ENCODE data around the gene PGAM5.
"Not testable (repeated sequence)": the region's sequence is repeated elsewhere in the genome, so short reads cannot be mapped to it uniquely, and the experiment has no call there.

The PGAM5 gene

DNA sequence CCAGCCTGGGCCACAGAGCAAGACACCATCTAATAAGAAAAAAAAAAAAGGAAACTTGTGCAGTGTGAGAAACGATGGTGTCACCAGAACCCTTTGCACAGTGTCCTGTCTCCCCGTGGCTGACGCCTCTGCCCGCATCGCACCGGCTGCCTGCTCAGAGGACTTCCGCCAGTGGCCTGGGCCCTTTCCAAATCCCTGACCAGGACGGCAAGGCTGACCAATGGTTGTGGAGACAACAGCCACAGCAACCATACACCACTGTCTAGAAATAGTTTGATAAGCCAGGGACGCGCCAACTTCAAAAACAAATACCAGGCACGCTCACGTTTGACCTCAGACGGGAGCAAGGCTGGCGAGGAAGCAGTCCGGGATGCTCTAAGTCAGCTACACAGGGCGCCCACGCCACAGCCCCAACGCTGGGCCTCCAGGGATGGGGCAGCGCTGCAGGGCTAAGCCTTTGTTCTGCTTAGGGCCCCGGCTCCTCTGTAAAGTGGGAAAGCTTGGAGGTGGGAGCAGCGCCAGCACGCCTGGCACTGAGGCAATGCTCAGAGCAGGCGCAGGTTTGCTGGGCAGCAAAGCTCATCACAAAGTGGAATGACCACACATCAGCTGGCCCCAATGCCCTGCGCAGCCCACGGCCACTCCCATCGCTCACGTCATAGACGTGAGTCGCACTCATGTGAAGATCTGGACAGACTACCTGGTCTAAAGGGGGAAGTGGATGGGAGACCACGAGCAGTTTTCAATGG lies 12.5 kb downstream of the PGAM5 start:
- DNase-seq = no peak

- no peak for DNase-seq
Measured at GRCh38 chr12:132723764-132724140, 13.1 kb downstream of the PGAM5 start.

DNA sequence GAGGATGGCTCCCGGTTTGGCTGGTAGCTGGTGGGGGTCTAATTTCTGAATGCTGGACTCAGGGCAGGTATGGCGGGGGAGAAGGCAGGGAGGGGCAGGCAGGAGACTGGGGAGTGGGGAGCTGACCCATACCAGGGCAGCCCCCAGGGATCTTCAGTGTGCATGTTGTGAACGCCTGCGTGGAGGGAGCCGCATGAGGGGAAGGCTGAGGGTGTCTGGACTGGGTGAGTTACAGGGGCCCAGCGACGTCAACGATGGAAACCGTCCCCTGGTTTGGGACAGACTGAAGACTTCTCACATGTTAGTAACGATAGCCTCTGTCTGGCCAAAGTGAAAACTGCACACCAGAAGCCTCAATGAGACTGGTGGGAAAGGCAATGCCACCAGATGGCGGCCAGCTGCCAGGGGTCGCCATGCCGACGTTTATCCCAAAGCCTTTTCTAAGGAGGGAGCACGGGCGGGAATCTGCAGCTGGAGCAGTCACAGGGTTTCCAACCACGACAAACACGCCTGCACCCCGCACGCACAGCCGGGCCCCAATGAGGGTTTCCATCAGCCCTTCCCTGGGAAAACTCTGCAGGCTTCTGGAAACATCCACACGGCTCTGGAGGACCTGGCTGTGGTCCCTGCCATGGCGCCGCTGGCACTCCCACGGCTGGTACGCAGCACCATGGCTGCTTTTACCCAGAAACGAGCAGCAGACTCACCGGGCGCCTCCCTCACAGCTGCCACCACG lies 14.0 kb downstream of the PGAM5 start:
- no peak for DNase-seq

- DNase-seq = no peak
Measured at GRCh38 chr12:132726386-132726785, 15.7 kb downstream of the PGAM5 start.

GRCh38 chr12:132727091-132727794 lies 16.6 kb downstream of the PGAM5 start:
- no peak for DNase-seq

- DNase-seq = no peak
Measured at GRCh38 chr12:132728502-132728901, 17.9 kb downstream of the PGAM5 start.

DNA sequence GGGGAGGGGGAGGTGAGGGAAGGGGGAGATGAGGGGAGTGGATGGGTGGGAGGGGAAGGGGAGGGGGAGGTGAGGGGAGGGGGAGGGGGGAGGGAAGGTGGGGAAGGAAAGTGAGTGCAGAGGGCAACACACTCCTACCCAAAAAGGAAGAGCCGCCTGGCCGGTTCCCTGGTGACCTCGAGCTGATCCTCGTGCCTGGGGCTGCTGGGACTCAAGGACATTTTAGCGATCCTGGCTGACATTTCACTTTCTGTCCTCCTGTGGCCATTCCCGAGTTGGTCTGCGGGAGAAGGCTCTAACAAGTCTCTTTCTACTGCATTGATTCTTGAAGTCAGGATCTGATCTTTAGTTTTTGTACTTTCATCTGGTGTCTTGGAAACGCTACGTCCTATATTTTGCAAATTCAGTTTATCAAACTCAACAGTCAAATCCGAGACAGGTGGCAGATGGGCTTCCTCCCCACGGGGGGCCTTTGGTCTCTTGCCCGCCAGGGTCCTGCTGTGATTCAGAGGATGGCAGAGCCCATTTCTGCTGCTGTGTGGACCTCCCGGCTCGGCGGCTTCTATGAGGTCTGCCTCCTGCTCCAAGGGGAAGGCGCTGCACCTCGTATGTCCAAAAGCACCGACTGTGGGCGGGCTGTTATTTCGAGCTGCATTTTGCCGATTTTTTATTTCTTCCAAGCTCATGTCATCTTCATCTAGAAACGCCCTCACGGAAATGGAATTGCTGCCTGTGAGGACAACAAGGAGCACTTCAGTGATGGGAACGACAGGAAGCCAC lies 19.1 kb downstream of the PGAM5 start:
- DNase-seq = no peak

DNA sequence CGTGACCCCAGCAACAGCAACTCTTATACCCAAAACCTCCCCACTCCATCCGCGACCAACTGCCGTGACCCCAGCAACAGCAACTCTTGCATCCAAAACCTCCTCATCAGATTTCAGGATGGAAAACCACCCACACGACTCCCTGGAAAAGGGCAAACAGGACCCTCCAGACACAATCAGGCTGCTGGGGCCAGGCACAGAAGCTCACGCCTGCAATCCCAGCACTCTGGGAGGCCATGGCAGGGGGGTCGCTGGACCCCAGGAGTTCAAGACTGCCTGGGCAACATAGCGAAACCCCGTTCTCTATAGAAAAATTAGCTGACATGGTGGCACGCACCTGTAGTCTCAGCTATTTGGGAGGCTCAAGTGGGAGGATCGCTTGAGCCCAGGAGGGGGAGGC lies 19.7 kb downstream of the PGAM5 start:
- no peak for DNase-seq

DNA sequence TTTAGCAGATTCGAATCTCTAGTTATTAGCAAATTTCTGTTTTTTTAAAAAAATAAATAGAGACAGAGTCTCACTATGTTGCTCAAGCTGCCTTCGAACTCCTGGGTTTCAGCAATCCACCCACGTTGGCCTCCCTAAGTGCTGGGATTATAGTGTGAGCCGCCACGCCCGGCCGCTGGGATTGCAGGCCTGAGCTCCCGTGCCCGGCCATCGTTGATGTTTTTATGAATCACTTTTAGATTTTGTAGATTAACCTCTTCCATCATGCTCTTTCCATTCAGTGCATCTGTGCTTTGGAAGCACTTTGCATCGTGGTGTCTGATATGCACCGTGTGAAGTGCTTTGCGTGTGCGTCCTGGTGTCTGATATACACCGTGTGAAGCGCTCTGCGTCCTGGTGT lies 20.9 kb downstream of the PGAM5 start:
- no peak for DNase-seq

GRCh38 chr12:132734206-132734605 lies 23.6 kb downstream of the PGAM5 start:
- DNase-seq = no peak

DNA sequence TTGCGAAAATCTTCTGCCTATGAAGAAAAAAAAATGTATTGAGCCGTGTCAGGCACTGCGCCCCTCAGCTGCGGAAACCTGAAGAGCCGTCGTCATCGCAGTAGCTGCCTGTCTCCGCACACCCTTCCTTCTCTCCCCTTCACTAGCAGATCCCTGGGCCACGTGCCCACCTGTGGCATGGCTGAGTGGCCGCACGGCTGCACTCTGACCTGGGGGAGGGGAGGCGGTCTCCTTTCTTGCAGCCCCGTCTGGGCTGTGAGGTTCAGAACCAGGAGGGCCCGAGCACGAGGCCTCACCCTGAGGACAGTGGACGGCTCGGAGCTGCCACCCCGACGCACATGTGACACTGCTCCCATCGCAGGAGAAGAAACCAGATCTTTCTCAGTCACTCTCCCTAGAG lies 24.9 kb downstream of the PGAM5 start:
- no peak for DNase-seq

GRCh38 chr12:132736378-132736777 lies 25.7 kb downstream of the PGAM5 start:
- no peak for DNase-seq

DNA sequence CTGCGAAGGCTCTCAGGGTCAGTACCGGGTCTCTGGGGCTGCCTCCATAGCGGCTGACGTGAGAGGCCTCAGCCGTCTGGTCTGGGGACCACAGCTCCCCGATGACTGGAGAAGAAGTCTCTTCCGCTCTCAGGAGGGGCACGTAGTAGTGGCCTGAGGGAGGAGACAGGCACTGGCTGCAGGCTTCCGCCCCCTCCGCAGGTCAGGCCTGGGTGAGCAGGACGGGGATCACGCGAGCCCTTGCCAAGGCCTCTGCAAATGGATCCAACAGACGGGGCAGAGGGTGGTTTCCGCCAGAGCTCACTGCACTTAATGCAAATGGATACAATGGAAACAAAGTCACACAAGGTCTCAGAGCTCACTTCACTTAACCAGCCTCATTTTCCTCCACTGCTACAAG lies 26.3 kb downstream of the PGAM5 start:
- no peak for DNase-seq

GRCh38 chr12:132739600-132740312 lies 29.1 kb downstream of the PGAM5 start:
- no peak for DNase-seq

DNA sequence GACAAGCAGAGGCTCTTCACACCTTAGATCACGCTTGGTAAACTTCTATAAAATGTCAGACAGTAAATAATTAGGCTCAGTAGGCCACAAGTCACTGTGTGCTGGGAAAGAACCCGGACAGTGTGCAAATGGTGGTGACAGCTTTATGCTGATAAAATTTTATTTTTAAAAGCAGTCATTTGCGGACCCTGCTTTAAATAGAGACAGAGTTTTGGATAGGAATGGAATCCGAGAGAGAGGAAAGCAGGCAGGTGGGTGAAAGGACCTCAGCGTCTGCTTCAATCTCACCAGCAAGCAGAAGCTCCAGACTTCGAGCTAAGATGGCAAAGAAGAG lies 29.6 kb downstream of the PGAM5 start:
- DNase-seq = no peak

GRCh38 chr12:132740652-132741051 lies 30.0 kb downstream of the PGAM5 start:
- DNase-seq = no peak

DNA sequence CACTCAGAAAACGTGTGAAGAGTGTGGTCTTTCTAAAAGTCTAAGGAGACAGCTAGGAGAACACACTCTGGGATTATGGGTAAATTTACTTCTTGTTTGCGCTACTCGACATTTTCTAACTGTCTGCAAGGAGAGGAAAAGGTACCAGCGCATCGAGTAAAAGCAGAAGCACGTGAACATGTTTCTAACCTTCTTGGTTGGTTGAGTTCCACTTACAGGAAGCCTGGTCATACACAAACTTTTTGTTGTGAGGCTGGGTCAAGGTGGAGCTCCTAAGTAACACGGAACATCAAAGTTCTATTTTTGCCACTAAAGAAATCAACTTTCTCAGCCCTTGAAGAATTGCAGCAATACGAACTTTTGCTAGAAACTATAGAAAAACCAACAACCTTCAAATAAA lies 31.0 kb downstream of the PGAM5 start:
- DNase-seq = no peak

DNA sequence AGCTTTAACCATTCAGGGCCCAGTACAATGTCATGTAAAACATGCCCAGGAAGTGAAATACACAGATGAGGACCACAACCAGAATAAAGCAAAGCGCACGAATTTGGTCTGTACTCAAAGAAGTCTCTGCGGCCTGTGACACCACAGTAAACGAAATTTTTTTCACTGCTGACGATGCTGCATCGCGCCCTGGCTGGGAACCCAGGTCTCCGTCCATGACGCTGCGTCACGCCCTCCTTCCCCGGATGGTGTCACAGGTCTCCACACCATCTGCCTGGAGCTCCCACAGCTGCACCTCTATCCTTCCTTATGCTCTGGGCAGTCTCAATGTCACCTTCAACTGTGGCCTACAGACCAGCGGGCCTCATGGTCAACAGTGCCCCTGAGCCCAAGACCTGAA lies 33.2 kb downstream of the PGAM5 start:
- no peak for DNase-seq

- DNase-seq = no peak
Measured at GRCh38 chr12:132746613-132747012, 36.0 kb downstream of the PGAM5 start.

GRCh38 chr12:132747395-132747794 lies 36.8 kb downstream of the PGAM5 start:
- no peak for DNase-seq

DNA sequence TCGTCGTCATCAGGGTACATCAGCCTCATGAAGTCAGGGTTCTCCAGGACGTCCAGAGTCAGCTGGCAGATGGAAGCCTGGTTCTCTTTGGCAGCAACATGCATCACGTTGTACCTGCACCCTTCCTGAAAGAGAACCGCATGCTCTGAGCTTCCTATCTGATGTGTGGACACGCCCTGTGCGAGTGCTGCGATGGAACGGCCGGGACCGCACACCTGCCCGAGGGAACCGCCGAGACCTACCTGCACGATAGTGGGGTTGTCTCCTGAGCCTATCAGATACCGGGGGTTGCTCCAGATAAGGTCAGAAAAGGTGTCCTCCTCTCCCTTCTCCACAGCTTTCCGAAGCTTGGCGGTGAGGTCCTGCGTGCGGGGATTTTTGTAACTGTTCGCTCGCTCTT lies 37.3 kb downstream of the PGAM5 start:
- no peak for DNase-seq

GRCh38 chr12:132748319-132748718 lies 37.7 kb downstream of the PGAM5 start:
- DNase-seq = no peak

- not testable (repeated sequence) for DNase-seq
Measured at GRCh38 chr12:132753670-132754069, 43.0 kb downstream of the PGAM5 start.

Measured in RPMI8226 (cell line).